Measurements from ENCODE around the gene MC1R.

MC1R gene

GRCh38 chr16:89897204-89897603 is 21.5 kb upstream of the MC1R start:
- no peak for DNase-seq

DNA sequence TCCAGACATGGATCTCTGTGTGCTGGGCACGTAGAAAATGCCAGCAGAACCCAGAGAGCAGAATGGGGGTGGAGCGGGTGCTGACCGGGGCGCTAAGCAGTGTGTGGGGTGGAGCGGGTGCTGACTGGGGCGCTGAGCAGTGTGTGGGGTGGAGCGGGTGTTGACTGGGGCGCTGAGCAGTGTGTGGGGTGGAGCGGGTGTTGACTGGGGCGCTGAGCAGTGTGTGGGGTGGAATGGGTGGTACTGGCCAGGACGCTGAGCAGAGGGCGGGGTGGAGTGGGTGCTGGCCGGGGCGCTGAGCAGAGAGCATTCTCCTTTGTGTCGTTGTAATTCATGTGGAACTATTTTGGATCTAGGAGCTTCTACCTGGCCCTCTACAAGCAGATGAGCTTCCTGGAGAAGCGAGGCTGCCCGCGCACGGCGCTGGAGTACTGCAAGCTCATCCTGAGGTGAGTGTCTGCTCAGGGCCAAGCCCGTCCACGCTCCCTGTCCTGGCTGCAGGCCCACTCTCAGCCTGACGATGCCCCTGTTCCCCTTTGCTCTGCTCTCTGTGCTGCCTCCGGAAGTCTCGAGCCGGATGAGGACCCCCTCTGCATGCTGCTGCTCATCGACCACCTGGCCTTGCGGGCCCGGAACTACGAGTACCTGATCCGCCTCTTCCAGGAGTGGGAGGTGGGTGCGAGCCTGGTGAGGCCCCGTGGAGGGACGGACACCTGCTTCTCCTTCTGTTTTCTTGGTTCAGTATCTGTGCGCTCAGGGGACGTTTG is 20.3 kb upstream of the MC1R start:
- no peak for DNase-seq

GRCh38 chr16:89899879-89900481 is 18.7 kb upstream of the MC1R start:
- no peak for DNase-seq

DNA sequence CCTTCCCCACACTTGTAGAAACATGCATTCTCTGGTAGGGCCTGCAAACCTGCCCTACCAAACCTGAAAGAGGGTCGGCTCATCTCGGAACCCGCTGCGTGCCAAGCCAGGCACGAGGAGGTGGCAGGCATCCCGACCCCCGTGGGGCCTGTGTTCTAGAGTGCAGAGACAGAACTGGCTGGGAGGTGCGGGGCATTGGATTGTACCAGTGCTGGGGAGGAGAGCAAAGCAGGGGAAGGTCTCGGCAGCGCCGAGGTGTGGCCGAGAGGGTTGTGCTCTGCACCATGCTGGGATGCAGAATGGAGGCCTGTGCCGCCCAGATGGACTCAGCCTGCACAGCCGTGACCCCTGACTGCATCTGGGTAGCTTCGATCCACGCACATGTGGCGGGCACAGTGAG is 17.8 kb upstream of the MC1R start:
- no peak for DNase-seq

DNA sequence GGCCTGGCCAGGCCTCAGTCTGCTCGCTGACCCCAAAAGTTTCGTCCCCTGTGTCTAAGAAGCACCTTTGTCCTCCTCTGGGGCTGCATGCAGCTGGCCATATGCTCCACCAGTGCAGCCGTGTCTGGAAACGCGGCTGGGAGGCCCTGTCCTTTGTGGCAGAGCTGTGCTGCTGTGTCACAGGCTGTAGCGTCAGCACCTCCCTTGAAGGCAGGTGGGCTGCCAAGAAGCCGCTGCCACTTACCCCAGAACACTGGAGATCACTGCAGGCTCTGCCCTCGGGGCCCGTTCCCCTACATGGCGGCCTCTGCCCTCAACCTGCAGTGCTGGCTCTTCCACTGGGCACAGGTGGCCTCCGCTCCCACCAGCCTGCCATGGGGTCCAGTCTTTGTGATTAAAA is 15.7 kb upstream of the MC1R start:
- no peak for DNase-seq

- no peak for DNase-seq
Measured at GRCh38 chr16:89903908-89904515, 14.7 kb upstream of the MC1R start.

- DNase-seq = no peak
Measured at GRCh38 chr16:89904606-89905510, 13.8 kb upstream of the MC1R start.

GRCh38 chr16:89905511-89906139 is 13.0 kb upstream of the MC1R start:
- DNase-seq = no peak

GRCh38 chr16:89906140-89907025 is 12.3 kb upstream of the MC1R start:
- DNase-seq = no peak

GRCh38 chr16:89907055-89907814 is 11.4 kb upstream of the MC1R start:
- DNase-seq = no peak

GRCh38 chr16:89908236-89908635 is 10.4 kb upstream of the MC1R start:
- DNase-seq = no peak

- peak; percentile 76 for DNase-seq
Measured at GRCh38 chr16:89909777-89910716, 8.6 kb upstream of the MC1R start.

GRCh38 chr16:89910717-89911354 is 7.8 kb upstream of the MC1R start:
- no peak for DNase-seq

DNA sequence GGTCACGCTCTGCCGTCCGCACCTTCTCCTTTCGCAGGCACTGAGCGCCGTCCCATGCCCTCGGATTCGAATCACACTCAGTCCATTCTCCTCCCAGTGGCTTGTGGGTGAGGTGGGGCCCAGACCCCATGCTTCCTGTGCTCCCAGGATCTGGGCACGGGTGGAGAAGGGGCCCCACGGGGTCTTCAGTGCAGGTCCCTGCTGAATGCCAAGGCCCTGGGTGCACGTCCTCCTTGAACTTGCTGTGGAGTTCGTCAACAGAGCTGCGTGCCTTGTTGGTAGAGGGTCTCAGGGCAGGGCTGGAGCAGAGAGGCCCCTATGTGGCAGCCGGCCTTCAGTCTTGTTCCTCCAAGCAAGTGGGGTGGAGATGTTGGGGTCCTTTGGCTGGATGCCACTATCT is 7.3 kb upstream of the MC1R start:
- DNase-seq = no peak

- no peak for DNase-seq
Measured at GRCh38 chr16:89912143-89912542, 6.5 kb upstream of the MC1R start.

GRCh38 chr16:89912627-89913026 is 6.0 kb upstream of the MC1R start:
- DNase-seq = no peak

- DNase-seq = no peak
Measured at GRCh38 chr16:89913408-89914387, 5.0 kb upstream of the MC1R start.
